Activated CD8-positive, alpha-beta memory T cell treated with anti-CD3 and anti-CD28 coated beads for 4 hours (primary cell): Measurements from ENCODE around the gene TLR4.

Experiments
- DNase-seq, 2 donors: peaks; one replicate each; pipeline ENCODE4 v3.0.0-alpha.2; 2020; ENCODE audit warnings: low read depth in 2 of 2

Gene TLR4

GRCh38 chr9:117744856-117745389 is 40.7 kb downstream of the TLR4 start:
- no peak for DNase-seq

DNA sequence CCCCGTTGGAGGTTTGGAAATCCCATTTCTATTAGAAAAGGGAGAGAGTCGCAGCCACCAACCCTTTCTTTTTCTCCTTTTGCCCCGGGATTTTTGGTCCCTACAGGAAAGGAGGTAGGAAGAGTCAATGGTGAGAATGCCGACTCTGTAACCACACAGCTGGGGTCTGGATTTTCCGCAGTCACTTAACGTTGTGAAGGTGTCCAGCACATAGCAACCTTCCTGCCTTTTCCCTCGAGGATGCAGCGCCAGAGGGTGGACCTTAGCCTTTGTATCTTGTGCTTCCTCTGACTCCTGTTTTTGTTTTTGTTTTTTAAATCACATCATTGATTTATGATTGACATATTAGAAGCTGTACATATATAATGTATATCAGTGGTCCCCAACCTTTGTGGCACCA is 41.4 kb downstream of the TLR4 start:
- no peak for DNase-seq

GRCh38 chr9:117746263-117746662 is 42.1 kb downstream of the TLR4 start:
- no peak for DNase-seq

GRCh38 chr9:117747386-117747970 is 43.3 kb downstream of the TLR4 start:
- DNase-seq, result no peak

DNA sequence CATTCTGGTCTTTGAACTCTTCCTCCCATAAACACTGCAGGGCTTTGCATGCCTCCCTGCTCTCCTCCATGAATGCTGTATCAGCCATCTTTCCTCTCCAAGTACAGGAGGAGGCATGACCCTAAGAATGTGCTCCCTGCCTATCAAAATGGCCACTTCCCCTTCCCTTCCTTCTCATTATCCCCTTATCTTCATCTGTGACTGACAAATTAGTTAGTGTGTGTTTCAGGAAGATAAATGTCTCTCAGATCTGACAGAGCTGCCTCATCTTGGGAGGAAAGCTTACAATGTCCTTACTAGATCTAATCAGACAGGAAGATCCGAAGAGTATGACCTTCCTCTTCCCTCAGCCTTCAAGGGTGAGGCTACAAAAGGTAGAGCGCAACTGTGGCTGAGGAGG is 46.2 kb downstream of the TLR4 start:
- DNase-seq, result no peak

DNA sequence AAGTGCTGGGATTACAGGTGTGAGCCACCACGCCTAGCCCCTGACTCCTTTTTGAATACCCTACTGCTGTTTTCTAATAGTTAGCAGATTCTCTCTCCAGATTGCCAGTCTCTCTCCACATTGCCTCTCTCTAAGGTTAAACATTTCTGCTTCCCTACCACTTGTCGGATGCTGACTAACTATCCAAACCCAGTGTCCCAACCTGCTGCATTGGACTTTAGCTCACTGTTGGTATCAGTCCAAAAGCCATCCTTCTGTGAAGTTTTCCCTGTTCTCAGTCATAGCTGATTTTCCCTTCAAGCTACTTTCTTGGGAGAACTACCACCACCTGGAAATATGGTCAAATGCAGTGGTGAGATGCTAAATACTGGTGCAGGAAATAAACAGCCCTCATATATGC is 48.7 kb downstream of the TLR4 start:
- no peak for DNase-seq

DNA sequence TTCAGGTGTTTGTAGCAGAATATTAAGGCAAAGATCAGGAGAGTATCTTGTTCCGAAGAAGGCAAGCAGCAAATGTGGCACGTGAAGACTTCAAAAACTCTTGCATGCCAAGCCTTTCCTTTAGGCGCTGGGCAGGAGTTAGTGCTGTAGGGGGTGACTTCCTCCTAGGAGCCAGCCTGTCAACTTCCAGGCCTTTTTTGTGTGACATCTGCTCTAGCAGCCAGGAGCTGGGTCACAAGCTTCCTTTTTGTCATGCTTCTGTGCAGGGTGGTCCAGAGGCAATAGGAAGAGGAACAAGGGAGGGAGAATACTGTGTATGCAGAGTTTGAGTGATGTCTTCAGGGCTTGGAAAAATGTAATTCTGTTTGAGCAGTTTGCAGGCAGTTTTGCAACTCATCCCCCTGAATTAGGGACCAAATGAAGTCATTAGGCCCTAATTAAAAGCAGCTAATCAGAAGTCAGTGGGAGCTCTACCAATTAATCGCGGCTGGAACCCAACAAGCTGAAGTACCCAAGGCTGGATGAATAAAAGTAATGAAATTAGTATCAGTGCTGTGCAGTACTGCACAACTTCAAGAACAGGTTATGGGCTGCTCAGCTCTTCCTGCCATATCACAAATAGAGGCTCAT is 53.5 kb downstream of the TLR4 start:
- DNase-seq, result no peak

DNA sequence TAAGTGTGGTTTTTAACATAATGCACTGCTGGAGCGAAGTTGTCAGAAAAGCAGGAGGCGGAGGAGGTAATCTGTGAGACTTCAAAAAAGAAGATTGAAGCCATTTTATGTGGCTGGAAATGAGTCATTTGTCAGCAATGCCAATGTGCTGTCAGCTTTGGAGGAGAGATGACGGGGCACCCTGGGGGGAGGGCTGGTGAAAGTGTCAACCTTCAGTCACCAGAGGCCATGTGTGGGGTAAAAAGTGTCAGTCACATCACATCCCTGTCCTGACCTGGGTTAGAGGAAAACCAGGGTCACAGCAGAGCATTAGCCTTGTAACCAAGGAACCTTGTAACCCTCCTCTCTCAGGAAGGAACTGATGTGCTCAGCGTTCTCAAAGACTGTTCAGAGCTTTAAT is 59.1 kb downstream of the TLR4 start:
- no peak for DNase-seq

DNA sequence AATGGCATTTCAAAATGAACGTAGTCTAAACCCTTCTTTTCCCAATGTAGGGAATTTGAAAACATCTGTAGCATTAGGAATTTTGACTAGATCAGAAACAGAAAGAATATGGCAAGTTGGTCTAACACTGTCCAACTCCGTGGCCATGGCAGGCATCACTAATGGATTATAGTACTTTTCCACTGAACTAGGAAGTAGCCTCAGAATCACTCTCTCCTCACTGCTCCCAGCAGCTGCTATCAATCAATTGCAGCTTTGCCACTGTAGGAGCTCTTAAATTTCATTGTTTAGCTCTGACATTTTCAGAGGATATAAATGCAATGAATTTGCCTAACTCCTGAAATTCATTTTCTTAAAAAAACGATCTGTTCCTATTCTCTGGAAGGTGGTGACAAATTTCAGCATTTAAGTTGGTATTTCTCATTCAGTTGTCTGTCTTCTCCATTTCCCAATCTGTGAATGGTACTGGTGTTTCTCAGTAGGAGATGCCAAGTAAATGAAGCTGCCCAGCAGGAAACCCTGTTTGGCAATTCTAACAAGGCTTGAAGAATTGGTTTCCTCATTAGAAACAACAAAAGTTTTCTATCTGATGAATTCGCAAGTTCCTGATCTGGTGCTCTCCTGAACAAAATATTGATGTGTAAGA is 64.7 kb downstream of the TLR4 start:
- no peak for DNase-seq

DNA sequence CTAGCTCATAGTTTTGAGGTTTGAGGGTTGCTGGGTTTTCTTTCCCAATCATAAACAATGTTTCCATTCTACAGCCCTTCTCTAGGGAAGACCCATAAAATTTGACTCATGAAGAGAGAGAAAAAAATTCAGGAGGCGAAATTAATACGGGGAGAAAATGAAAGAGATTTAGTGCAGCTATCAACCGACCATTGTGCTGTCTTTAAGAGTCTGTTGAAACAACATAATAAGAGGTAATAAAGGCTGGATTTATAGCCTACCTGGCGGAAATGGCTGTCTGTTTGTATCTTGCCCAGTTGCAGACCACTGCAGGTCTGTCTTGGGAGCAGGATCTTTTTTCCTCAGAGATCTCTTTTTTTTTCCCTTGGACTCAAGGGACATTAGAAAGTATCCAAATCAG is 66.9 kb downstream of the TLR4 start:
- DNase-seq, result no peak

DNA sequence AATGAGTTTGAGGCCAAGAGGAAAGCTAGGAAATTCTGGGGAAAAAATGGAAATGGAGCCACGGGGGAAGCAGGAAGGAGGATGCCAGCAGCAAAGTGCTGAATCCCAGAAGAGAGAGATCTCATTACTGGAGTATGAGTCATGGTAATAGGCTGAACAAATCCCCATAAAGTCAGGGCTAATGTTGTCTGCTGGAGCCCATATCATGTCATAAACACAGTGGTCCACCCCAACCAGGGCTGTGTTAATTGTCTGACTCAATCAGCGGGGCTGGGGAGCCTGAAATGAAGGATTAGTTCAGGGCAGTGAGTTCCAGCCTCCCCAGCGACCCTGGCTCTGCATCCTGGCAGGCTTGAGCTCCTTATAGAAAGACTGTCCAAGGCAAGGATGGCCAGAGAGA is 68.8 kb downstream of the TLR4 start:
- DNase-seq, result no peak
